ENCODE results near the gene ZYG11B. TPM values are rescaled to one million over a fixed set of nuclear protein-coding genes. Genes with fewer than 3 reads are reported as not detected.
A peak's percentile ranks its signal among the peaks of the same experiment; 100 is the strongest.

Gene ZYG11B
- total and polyA plus RNA-seq, 2 of the 13 experiments (the other 11 are each of a cell fraction or from before 2014, with no cell fraction given): 6.9 to 17.9 TPM

DNA sequence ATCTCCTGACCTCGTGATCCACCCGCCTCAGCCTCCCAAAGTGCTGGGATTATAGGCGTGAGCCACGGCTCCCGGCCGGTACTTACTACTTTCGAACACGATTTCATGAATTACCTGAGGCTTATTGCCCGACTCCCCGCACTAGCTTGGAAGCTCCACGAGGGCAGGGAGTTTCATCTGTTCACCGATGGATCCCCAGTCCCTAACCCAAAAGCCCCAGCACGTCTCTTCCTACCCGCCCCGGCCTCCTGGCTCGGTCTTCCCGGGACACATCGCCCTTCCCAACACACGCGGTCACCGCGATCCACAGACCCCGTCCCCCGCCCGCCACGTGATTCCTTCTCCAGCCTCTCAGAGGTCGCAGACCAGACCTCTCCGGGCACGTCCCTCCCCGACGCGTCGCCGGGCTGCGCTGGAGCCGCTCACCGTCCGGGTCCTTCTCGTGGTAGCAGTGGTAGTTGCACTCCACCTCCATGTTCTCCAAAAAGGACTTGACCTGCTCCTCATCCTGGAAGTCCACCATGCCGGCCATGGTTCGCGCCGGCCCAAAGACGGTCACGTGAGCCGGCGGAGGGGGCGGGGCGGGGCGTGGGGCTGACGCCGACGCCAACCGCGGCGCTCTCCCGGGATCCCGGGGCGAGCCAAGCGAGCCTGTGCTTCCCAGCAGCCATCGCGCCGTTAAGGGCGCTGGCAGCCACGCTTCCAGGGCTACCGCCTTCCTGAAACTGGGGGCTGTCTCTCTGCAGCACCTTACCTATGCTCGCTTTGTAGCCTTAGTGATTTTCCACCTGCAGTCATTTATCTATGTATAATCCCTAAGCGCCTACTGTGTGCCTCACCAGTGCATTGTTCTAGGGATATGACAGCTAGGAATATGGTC is 28.2 kb upstream of the ZYG11B start, which contains the start of gene COA7 (continued):
- TF ChIP-seq, protein P1, sequence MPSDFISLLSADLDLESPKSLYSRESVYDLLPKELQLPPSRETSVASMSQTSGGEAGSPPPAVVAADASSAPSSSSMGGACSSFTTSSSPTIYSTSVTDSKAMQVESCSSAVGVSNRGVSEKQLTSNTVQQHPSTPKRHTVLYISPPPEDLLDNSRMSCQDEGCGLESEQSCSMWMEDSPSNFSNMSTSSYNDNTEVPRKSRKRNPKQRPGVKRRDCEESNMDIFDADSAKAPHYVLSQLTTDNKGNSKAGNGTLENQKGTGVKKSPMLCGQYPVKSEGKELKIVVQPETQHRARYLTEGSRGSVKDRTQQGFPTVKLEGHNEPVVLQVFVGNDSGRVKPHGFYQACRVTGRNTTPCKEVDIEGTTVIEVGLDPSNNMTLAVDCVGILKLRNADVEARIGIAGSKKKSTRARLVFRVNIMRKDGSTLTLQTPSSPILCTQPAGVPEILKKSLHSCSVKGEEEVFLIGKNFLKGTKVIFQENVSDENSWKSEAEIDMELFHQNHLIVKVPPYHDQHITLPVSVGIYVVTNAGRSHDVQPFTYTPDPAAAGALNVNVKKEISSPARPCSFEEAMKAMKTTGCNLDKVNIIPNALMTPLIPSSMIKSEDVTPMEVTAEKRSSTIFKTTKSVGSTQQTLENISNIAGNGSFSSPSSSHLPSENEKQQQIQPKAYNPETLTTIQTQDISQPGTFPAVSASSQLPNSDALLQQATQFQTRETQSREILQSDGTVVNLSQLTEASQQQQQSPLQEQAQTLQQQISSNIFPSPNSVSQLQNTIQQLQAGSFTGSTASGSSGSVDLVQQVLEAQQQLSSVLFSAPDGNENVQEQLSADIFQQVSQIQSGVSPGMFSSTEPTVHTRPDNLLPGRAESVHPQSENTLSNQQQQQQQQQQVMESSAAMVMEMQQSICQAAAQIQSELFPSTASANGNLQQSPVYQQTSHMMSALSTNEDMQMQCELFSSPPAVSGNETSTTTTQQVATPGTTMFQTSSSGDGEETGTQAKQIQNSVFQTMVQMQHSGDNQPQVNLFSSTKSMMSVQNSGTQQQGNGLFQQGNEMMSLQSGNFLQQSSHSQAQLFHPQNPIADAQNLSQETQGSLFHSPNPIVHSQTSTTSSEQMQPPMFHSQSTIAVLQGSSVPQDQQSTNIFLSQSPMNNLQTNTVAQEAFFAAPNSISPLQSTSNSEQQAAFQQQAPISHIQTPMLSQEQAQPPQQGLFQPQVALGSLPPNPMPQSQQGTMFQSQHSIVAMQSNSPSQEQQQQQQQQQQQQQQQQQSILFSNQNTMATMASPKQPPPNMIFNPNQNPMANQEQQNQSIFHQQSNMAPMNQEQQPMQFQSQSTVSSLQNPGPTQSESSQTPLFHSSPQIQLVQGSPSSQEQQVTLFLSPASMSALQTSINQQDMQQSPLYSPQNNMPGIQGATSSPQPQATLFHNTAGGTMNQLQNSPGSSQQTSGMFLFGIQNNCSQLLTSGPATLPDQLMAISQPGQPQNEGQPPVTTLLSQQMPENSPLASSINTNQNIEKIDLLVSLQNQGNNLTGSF (CRISPR knock-in tag; IDR thresholded peaks at IDR 0.05): no peak; the same call in 1 of the 2 replicates
- TF ChIP-seq, protein P2, sequence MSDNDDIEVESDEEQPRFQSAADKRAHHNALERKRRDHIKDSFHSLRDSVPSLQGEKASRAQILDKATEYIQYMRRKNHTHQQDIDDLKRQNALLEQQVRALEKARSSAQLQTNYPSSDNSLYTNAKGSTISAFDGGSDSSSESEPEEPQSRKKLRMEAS (IDR thresholded peaks at IDR 0.05): peak; percentile 99
- TF ChIP-seq, protein P3, sequence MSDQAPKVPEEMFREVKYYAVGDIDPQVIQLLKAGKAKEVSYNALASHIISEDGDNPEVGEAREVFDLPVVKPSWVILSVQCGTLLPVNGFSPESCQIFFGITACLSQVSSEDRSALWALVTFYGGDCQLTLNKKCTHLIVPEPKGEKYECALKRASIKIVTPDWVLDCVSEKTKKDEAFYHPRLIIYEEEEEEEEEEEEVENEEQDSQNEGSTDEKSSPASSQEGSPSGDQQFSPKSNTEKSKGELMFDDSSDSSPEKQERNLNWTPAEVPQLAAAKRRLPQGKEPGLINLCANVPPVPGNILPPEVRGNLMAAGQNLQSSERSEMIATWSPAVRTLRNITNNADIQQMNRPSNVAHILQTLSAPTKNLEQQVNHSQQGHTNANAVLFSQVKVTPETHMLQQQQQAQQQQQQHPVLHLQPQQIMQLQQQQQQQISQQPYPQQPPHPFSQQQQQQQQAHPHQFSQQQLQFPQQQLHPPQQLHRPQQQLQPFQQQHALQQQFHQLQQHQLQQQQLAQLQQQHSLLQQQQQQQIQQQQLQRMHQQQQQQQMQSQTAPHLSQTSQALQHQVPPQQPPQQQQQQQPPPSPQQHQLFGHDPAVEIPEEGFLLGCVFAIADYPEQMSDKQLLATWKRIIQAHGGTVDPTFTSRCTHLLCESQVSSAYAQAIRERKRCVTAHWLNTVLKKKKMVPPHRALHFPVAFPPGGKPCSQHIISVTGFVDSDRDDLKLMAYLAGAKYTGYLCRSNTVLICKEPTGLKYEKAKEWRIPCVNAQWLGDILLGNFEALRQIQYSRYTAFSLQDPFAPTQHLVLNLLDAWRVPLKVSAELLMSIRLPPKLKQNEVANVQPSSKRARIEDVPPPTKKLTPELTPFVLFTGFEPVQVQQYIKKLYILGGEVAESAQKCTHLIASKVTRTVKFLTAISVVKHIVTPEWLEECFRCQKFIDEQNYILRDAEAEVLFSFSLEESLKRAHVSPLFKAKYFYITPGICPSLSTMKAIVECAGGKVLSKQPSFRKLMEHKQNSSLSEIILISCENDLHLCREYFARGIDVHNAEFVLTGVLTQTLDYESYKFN (CRISPR knock-in tag; conservative IDR thresholded peaks at IDR 0.05): peak; percentile 53; the same call in 1 of the 2 replicates
- TF ChIP-seq ZNF788 (CRISPR knock-in tag; IDR thresholded peaks at IDR 0.05; ENCODE audit: borderline replicate concordance): peak; percentile 93
- TF ChIP-seq, protein P4, sequence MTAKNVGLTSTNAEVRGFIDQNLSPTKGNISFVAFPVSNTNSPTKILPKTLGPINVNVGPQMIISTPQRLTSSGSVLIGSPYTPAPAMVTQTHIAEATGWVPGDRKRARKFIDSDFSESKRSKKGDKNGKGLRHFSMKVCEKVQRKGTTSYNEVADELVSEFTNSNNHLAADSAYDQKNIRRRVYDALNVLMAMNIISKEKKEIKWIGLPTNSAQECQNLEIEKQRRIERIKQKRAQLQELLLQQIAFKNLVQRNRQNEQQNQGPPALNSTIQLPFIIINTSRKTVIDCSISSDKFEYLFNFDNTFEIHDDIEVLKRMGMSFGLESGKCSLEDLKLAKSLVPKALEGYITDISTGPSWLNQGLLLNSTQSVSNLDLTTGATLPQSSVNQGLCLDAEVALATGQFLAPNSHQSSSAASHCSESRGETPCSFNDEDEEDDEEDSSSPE (CRISPR knock-in tag; IDR thresholded peaks at IDR 0.05): peak; percentile 78
- TF ChIP-seq, protein P5, sequence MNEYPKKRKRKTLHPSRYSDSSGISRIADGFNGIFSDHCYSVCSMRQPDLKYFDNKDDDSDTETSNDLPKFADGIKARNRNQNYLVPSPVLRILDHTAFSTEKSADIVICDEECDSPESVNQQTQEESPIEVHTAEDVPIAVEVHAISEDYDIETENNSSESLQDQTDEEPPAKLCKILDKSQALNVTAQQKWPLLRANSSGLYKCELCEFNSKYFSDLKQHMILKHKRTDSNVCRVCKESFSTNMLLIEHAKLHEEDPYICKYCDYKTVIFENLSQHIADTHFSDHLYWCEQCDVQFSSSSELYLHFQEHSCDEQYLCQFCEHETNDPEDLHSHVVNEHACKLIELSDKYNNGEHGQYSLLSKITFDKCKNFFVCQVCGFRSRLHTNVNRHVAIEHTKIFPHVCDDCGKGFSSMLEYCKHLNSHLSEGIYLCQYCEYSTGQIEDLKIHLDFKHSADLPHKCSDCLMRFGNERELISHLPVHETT (CRISPR knock-in tag; conservative IDR thresholded peaks at IDR 0.05): peak; percentile 68; the same call in 1 of the 2 replicates
- TF ChIP-seq TBX3 (IDR thresholded peaks at IDR 0.05; ENCODE audit: borderline replicate concordance): no peak
- TF ChIP-seq ZNF607 (CRISPR knock-in tag; IDR thresholded peaks at IDR 0.05; ENCODE audit: borderline replicate concordance): peak; percentile 72; the same call in 1 of the 2 replicates
- TF ChIP-seq KDM5B (CRISPR knock-in tag; IDR thresholded peaks at IDR 0.05; ENCODE audit: borderline replicate concordance): peak; percentile 98
- TF ChIP-seq FOXK1 (CRISPR knock-in tag; IDR thresholded peaks at IDR 0.05; ENCODE audit: borderline replicate concordance, low read depth): peak; percentile 50
- no peak for TF ChIP-seq MIER2 (CRISPR knock-in tag; IDR thresholded peaks at IDR 0.05)
- TF ChIP-seq, protein P6, sequence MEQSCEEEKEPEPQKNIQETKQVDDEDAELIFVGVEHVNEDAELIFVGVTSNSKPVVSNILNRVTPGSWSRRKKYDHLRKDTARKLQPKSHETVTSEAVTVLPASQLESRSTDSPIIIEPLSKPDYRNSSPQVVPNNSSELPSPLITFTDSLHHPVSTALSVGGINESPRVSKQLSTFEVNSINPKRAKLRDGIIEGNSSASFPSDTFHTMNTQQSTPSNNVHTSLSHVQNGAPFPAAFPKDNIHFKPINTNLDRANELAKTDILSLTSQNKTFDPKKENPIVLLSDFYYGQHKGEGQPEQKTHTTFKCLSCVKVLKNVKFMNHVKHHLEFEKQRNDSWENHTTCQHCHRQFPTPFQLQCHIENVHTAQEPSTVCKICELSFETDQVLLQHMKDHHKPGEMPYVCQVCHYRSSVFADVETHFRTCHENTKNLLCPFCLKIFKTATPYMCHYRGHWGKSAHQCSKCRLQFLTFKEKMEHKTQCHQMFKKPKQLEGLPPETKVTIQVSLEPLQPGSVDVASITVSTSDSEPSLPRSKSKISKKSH (CRISPR knock-in tag; IDR thresholded peaks at IDR 0.05; ENCODE audit: borderline replicate concordance): peak; percentile 94
- peak; percentile 96 for TF ChIP-seq ZNF678 (CRISPR knock-in tag; IDR thresholded peaks at IDR 0.05)
- no peak for TF ChIP-seq PTBP1 (IDR thresholded peaks at IDR 0.05; ENCODE audit: low read depth, low read length, poor library complexity, severe bottlenecking)

Measured in HepG2 (cell line).